Small intestine (tissue), 7 donors: ENCODE measurements around the gene BTG2. TPM values are rescaled to one million over a fixed set of nuclear protein-coding genes. Genes with fewer than 3 reads are reported as not detected.
A peak's percentile ranks its signal among the peaks of the same experiment; 100 is the strongest.

Experiments
- DNase-seq, 2 donors: peaks; one replicate each; pipeline versions ENCODE4 v3.0.0 to v3.0.0-alpha.2; 2013
- FAIRE-seq: peaks from 2 replicates; lab custom pipeline; 2012; peaks lifted over from hg19 to GRCh38; lab: Jason Lieb, UNC
- H3K27ac ChIP-seq, 3 donors: one replicate each; pipeline ENCODE4 v1.5.1; 2013; ENCODE audit warnings: low read length in 2 of 3, mild to moderate bottlenecking in 2 of 3, control low read depth in 1 of 3, inconsistent platforms in 1 of 3, low read depth in 1 of 3, moderate library complexity in 1 of 3
- H3K27me3 ChIP-seq, 3 donors: one replicate each; pipeline ENCODE4 v1.6.1; 2013; ENCODE audit warnings: low read length in 3 of 3, inconsistent platforms in 1 of 3; ENCODE audit not compliant: control insufficient read depth in 3 of 3, insufficient read depth in 3 of 3
- H3K36me3 ChIP-seq, 3 donors: one replicate each; pipeline ENCODE4 v1.6.1; 2013; ENCODE audit warnings: low read length in 3 of 3, inconsistent platforms in 1 of 3, low read depth in 1 of 3, mild to moderate bottlenecking in 1 of 3, moderate library complexity in 1 of 3; ENCODE audit not compliant: control insufficient read depth in 3 of 3, insufficient read depth in 2 of 3
- H3K4me1 ChIP-seq, 3 donors: one replicate each; pipeline ENCODE4 v1.6.1; 2013; ENCODE audit warnings: low read length in 2 of 3, inconsistent platforms in 1 of 3, low read depth in 1 of 3, mild to moderate bottlenecking in 1 of 3, moderate library complexity in 1 of 3; ENCODE audit not compliant: control insufficient read depth in 3 of 3, insufficient read depth in 2 of 3
- H3K4me3 ChIP-seq, 3 donors: one replicate each; pipeline ENCODE4 v1.5.1; 2013; ENCODE audit warnings: low read length in 3 of 3, control low read depth in 1 of 3, inconsistent platforms in 1 of 3, low read depth in 1 of 3, mild to moderate bottlenecking in 1 of 3, moderate library complexity in 1 of 3
- H3K9me3 ChIP-seq, 2 donors: one replicate each; pipeline ENCODE4 v1.6.1; 2013; ENCODE audit warnings: low read depth in 1 of 2, low read length in 1 of 2; ENCODE audit not compliant: control insufficient read depth in 2 of 2, insufficient read depth in 1 of 2
- WGBS, 3 donors: extraction: QIAGEN DNeasy Blood & Tissue Kit; methylation state at CpG; one replicate each; pipeline ENCODE4 v1.1.7; 2013; 5-methylcytosine and 5-hydroxymethylcytosine counted together
- polyA plus RNA-seq, 4 donors: library from polyadenylated mRNA; stranded (reverse) in 3 of 4; unstranded in 1 of 4; fragments of 200-250 nt in 3 of 4; fragments of 120-200 nt in 1 of 4; gene quantifications; one replicate each; pipeline versions ENCODE4 v1.2.1 to v1.2.3, GENCODE V29; 2013
- donor health status: healthy with polysubstance abuse.
- donor health status: control.
- donor health status: control.
- donor health status: Bipolar disorder and iron deficiency.
- donor health status: healthy.

Gene BTG2
- polyA plus RNA-seq, 4 donors: 15.9 to 193 (median 62.2) TPM

DNA sequence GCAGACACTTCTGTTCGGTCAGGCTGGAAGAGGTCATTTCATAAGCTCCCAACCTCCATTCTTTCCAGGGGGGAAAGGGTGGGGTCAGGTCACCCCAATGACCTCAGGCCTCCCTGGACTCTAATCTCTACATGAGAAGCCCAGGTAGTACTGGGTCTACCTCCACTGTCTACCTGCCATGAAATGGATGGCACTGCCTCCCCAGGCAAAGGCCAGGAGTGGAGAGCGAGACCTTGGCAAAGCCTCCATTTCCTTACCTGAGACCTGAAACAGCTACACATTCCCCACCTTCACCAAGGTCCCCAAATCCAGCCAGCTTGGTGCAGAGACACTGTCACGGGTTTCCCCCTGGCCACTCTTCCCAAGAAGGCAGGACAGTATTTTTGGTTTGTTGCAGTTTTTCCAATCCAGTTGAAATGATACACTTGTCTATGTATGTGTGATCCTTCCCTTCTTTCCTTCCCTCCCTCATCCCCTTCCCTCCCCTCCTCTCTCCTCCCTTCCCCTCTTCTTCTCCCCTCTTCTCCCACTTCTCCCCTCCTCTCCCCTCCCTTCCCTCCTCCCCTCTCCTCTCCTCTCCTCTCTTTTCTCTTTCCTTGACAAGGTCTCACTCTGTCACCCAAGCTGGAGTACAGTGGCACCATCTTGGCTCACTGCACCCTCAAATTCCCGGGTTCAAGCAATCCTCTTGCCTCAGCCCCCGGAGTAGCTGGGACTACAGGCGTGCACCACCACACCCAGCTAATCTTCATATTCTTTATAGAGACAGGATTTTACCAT, 16.1 kb downstream of the BTG2 start:
- Histone ChIP-seq H3K27me3 (no peaks in the 10 kb centered on the region), H3K4me1 (peaks cover 30 to 84% (median 44%) of the 10 kb centered on the region in 3 donors), H3K36me3 (no peaks in the 10 kb centered on the region), H3K4me3 (no peak overlapping the region), H3K27ac (peak overlapping the region; percentile 18 to 90 (median 21)), H3K9me3 (no peaks in the 10 kb centered on the region)
- 60 to 76% (median 68%) methylated on average over 6 of the region's 6 CpGs for WGBS, 3 donors
- FAIRE-seq (no peak), DNase-seq (no peak)

- H3K9me3 ChIP-seq: no peaks in the 10 kb centered on the region
- H3K36me3 ChIP-seq: no peaks in the 10 kb centered on the region
- peaks cover 28 to 81% (median 44%) of the 10 kb centered on the region in 3 donors for H3K4me1 ChIP-seq
- H3K27ac ChIP-seq: peak overlapping the region in 2 of 3 donors; percentile 53 to 90
- FAIRE-seq: no peak
- no peak for DNase-seq
- no peaks in the 10 kb centered on the region for H3K27me3 ChIP-seq
- H3K4me3 ChIP-seq: no peak overlapping the region
These were observed 17.3 kb downstream of the BTG2 start for GRCh38 chr1:203322500-203323179.

GRCh38 chr1:203323587-203323986, 18.3 kb downstream of the BTG2 start:
- no peaks in the 10 kb centered on the region for H3K36me3 ChIP-seq
- no peaks in the 10 kb centered on the region for H3K9me3 ChIP-seq
- FAIRE-seq (no peak), DNase-seq (no peak)
- peaks cover 28 to 81% (median 42%) of the 10 kb centered on the region in 3 donors for H3K4me1 ChIP-seq
- WGBS, 3 donors: 38 to 60% (median 51%) methylated on average over 3 of the region's 3 CpGs
- H3K4me3 ChIP-seq: no peak overlapping the region
- peak overlapping the region in 2 of 3 donors; percentile 90 to 97 for H3K27ac ChIP-seq
- no peaks in the 10 kb centered on the region for H3K27me3 ChIP-seq

DNA sequence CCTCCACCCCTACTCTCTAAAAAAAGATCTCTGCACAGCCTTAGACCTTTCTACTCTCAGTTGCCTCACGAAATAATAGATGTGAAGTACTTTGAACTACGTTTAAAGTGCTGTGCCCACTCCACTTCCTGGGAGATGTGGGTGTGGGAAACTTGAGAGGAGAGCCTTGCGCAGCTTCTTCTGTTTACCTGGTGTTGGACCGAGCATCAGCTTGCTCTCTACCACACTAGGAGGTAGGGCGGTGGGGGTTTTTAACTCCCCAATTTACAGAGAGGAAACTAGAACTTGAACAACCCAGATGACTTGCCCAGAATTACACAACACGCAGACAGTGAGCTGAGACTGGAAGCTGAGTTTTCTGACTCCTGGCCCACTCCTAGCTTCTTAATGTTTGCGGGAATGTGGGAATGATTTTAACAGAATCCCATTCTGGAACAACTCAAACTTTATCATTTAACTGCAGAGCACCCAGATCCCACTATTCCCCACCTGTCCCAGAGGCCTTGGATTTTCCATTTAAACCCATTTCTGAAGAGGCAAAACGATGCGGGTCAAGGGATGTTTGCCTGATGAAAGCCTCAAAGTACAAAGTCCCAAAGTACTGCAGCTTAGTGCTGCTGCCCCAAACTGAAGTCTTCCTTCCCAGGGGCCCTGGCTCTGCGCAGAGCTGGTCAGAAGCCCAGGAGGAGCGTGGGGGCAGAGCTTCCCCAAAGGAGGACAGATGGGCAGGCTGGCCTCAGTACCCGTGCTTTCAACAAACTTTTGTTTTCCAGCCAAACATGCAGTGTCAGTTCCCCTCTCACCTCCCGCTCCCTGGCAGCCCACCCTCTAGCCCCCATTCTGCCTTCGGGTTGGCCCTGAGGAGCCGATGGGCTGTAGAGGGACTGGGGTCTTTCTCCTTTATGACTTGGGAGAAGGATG, 19.0 kb downstream of the BTG2 start:
- Histone ChIP-seq H3K9me3 (no peaks in the 10 kb centered on the region), H3K4me3 (no peak overlapping the region), H3K36me3 (no peaks in the 10 kb centered on the region), H3K27me3 (no peaks in the 10 kb centered on the region), H3K4me1 (peaks cover 29 to 81% (median 42%) of the 10 kb centered on the region in 3 donors), H3K27ac (peak overlapping the region; percentile 62 to 97 (median 65))
- 30 to 44% (median 32%) methylated on average over 15 of the region's 15 CpGs for WGBS, 3 donors
- FAIRE-seq (no peak), DNase-seq (peak; percentile 72)

DNA sequence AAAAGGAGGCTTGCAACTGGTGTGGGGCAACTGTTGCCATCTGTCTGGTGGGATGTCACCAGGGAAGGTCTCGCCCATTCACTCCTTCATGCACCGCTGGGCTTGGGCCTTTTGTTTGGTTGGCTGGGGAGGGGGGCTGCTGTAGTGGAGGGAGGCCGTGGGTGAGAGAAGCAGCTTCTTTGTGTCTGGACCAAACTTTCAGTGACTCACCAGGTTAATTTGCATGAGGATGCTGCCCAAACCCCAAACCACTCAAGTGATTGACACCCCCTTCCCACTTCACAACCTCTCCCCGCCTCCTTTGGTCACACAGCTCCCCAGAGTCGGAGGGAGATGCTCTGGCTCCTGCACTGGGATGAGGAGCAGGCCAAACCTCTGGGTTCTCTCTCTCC, 19.7 kb downstream of the BTG2 start:
- Histone ChIP-seq H3K4me3 (no peak overlapping the region), H3K27me3 (no peaks in the 10 kb centered on the region), H3K27ac (peak overlapping the region; percentile 62 to 97 (median 65)), H3K9me3 (no peaks in the 10 kb centered on the region), H3K4me1 (peaks cover 29 to 78% (median 42%) of the 10 kb centered on the region in 3 donors), H3K36me3 (no peaks in the 10 kb centered on the region)
- WGBS, 3 donors: 44 to 45% (median 44%) methylated on average over 5 of the region's 5 CpGs
- DNase-seq (no peak), FAIRE-seq (no peak)

DNA sequence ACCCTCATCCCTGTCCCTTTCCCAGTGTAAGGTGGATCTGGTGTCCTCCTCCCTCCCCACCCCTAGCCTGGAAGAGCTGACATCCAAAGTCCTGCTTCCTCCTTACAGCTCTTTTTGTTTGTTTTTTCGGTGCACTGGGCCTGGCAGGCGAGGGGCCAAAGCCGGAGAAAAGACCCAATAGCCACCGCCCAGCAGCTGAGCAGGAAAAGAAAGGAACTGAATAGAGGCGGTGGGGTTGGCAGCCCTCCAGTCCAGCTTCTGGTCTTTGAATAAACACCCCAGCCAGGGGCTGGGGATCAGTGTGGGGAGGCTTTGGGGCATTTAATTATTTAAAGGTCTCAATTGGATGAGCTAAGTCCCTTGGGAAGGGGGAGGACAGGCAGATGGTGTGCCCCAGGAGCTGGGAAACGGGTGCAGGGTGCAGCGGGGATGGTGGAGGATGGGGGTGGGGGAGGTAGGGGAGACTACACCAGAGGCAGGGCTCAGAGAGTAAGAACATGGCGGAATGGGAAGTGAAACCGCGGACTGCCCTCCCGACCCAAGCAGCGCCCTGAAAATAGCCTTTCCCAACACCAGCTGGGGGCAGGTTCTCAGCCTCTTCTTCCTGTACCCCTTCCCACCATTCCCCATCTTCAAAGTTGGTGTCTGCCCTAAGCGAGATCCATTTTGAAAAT, 20.2 kb downstream of the BTG2 start:
- H3K27ac ChIP-seq: peak overlapping the region; percentile 62 to 97 (median 65)
- no peaks in the 10 kb centered on the region for H3K27me3 ChIP-seq
- FAIRE-seq: no peak
- no peaks in the 10 kb centered on the region for H3K9me3 ChIP-seq
- WGBS, 3 donors: 34 to 38% (median 38%) methylated on average over 12 to 13 of the region's 13 CpGs
- DNase-seq: peak in 1 of 2 donors; percentile 58
- peaks cover 29 to 75% (median 39%) of the 10 kb centered on the region in 3 donors for H3K4me1 ChIP-seq
- no peak overlapping the region for H3K4me3 ChIP-seq
- H3K36me3 ChIP-seq: no peaks in the 10 kb centered on the region

- WGBS, 3 donors: 2 to 4% (median 3%) methylated on average over 39 to 49 of the region's 49 CpGs
- Histone ChIP-seq H3K9me3 (no peaks in the 10 kb centered on the region), H3K36me3 (no peaks in the 10 kb centered on the region), H3K4me3 (peak overlapping the region; percentile 33 to 51 (median 51)), H3K27me3 (no peaks in the 10 kb centered on the region), H3K27ac (peak overlapping the region; percentile 94 to 98 (median 97)), H3K4me1 (peaks cover 20 to 60% (median 29%) of the 10 kb centered on the region in 3 donors)
- FAIRE-seq: no peak
- peak; percentile 94 to 97 for DNase-seq
These were observed 21.7 kb downstream of the BTG2 start for GRCh38 chr1:203326830-203327683.
